Type B pancreatic cell (in vitro differentiated cells): ENCODE data around the gene LRRC3B. TPM values are rescaled to one million over a fixed set of nuclear protein-coding genes. Genes with fewer than 3 reads are reported as not detected.

Source experiments
- DNase-seq: peaks from one replicate; pipeline ENCODE4 v3.0.0; 2021; ENCODE audit warnings: mixed read lengths; ENCODE audit not compliant: unreplicated experiment; ENCODE audit errors: extremely low spot score
- H3K27ac Mint-ChIP-seq: 2 replicates; pipeline ENCODE4 v1.8.0; 2021; ENCODE audit warnings: mild to moderate bottlenecking, mixed read lengths
- H3K27me3 Mint-ChIP-seq: 2 replicates; pipeline ENCODE4 v1.8.0; 2021; ENCODE audit warnings: mixed read lengths
- H3K36me3 Mint-ChIP-seq: 2 replicates; pipeline ENCODE4 v1.8.0; 2021; ENCODE audit warnings: mixed read lengths
- H3K4me1 Mint-ChIP-seq: one replicate; pipeline ENCODE4 v1.8.0; 2021; ENCODE audit warnings: mixed read lengths; ENCODE audit not compliant: unreplicated experiment
- H3K4me3 Mint-ChIP-seq: 2 replicates; pipeline ENCODE4 v1.8.0; 2021; ENCODE audit warnings: mild to moderate bottlenecking, mixed read lengths
- H3K9me3 Mint-ChIP-seq: 2 replicates; pipeline ENCODE4 v1.8.0; 2021; ENCODE audit warnings: mixed read lengths
- total RNA-seq: library from RNA; stranded (reverse); gene quantifications from 2 replicates; pipeline ENCODE4 v1.2.1, GENCODE V29; 2021; ENCODE audit warnings: low replicate concordance
- TF ChIP-seq, protein P1 (sequence below): fragments of 200-600 bp; sonication (generic); conservative IDR thresholded peaks from 2 replicates; pipeline ENCODE4 v1.5.0; 2021; ENCODE audit warnings: antibody characterized with exemption, mild to moderate bottlenecking

Gene LRRC3B
- total RNA-seq, 1 donor from 2014 or later: 4.4 TPM

DNA sequence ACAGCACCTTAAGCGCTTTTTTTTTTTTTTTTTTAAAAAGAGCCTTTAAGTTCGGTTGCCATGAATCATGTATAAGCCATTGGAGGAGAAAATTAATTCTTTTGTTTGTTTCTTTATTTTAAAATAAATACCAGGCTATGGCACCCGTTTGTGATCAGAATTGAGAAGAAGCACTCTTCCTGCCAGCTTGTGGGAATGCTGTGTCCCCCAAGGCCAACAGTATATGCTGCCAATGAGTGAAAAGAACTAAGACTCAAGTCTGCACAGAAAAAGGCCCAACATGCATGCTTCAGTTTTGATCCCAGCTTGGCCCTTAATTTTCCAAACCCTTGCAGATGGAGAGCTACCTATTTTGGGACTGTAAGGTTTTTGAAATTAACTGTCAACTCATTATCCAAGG is 90.5 kb downstream of the LRRC3B start:
- no peak for DNase-seq
- TF ChIP-seq, protein P1, sequence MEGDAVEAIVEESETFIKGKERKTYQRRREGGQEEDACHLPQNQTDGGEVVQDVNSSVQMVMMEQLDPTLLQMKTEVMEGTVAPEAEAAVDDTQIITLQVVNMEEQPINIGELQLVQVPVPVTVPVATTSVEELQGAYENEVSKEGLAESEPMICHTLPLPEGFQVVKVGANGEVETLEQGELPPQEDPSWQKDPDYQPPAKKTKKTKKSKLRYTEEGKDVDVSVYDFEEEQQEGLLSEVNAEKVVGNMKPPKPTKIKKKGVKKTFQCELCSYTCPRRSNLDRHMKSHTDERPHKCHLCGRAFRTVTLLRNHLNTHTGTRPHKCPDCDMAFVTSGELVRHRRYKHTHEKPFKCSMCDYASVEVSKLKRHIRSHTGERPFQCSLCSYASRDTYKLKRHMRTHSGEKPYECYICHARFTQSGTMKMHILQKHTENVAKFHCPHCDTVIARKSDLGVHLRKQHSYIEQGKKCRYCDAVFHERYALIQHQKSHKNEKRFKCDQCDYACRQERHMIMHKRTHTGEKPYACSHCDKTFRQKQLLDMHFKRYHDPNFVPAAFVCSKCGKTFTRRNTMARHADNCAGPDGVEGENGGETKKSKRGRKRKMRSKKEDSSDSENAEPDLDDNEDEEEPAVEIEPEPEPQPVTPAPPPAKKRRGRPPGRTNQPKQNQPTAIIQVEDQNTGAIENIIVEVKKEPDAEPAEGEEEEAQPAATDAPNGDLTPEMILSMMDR: no peak
- Mint-ChIP-seq H3K36me3 (no peaks in the 10 kb centered on the region), H3K27ac (no peak overlapping the region), H3K9me3 (peaks cover 4% of the 10 kb centered on the region), H3K4me1 (no peaks in the 10 kb centered on the region), H3K27me3 (no peaks in the 10 kb centered on the region), H3K4me3 (no peak overlapping the region)

DNA sequence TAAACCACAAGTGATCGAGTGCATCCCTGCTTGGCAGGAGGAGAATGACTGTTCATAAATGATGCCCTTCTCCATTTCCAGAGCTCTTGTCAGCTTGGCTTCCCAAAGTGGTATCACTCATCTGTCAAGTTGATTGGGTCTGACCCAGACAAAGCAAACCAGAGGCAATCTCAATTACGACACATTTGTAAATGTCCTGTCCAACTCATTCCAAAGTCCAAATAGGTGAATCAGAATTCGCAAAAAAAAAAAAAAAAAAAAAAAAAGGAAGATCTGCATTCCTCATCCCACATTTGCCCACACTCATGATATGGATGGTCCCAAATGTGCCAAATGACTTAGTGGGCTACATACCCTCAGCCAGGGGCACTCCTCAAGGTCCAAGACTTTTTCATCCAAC is 91.9 kb downstream of the LRRC3B start:
- Mint-ChIP-seq H3K36me3 (no peaks in the 10 kb centered on the region), H3K27ac (no peak overlapping the region), H3K4me3 (no peak overlapping the region), H3K9me3 (peaks cover 4% of the 10 kb centered on the region), H3K27me3 (no peaks in the 10 kb centered on the region), H3K4me1 (peaks cover 3% of the 10 kb centered on the region)
- DNase-seq: no peak
- TF ChIP-seq, protein P1: no peak

DNA sequence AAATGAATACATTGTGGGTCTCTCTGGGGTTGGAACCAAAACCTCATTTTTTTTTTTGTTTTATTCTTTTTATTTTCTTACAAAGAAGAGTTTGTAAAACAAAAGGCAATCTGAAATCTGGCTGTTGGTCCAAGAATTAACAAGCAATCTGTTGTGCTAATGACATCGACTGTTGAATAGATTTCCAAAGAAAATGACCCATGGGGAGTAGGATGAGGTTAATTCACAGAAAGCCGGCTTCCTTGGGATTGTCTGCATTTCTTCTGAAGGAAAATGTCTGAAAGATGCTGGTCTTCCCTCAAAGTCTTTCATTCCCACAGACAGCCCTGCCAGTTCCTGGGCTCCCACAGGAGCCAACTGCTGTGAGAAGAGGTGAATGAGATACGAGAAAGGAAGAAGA is 92.9 kb downstream of the LRRC3B start:
- Mint-ChIP-seq H3K9me3 (peaks cover 4% of the 10 kb centered on the region), H3K27me3 (no peaks in the 10 kb centered on the region), H3K4me3 (no peak overlapping the region), H3K4me1 (peaks cover 3% of the 10 kb centered on the region), H3K36me3 (no peaks in the 10 kb centered on the region), H3K27ac (no peak overlapping the region)
- no peak for DNase-seq
- TF ChIP-seq, protein P1: no peak

DNA sequence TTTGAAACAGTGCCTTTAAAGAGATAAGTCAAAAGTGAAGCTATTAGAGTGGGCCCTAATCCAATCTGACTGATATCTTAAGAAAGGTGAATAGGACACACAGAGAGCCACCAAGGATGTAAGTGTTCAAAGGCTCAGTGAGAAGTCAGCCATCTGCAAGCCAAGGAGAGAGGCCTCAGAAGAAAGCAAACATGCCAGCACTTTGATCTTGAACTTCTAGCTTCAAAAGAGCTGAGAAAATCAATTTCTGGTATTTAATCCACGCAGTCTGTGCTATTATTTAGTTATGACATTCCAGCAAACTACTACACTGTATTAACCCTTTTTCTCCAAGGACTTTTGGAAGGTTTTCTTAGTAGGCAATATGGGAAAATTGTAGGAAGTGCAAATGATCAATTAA is 95.7 kb downstream of the LRRC3B start:
- H3K27ac Mint-ChIP-seq: no peak overlapping the region
- H3K4me3 Mint-ChIP-seq: no peak overlapping the region
- peaks cover 3% of the 10 kb centered on the region for H3K4me1 Mint-ChIP-seq
- H3K9me3 Mint-ChIP-seq: peaks cover 4% of the 10 kb centered on the region
- TF ChIP-seq, protein P1: no peak
- H3K36me3 Mint-ChIP-seq: no peaks in the 10 kb centered on the region
- no peak for DNase-seq
- no peaks in the 10 kb centered on the region for H3K27me3 Mint-ChIP-seq

DNA sequence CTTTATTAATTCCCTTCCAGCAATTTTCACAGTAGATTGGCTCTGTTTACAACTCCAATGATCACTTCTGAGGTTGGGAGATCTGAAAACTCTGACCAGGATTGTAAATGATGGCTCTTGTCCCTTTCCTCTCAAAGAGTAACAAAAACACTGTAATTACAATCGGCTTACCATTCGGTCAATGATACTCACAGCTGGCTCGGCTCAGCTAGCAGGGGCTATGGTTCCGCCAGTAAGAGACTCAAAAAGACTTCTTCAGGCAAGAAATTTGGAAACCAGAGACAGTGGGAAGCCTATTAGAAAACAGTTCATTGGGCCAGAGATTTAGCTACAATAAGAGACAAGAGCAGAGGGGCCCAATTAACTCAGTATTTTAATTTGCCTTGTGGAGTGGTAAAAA is 96.6 kb downstream of the LRRC3B start:
- no peaks in the 10 kb centered on the region for H3K36me3 Mint-ChIP-seq
- H3K9me3 Mint-ChIP-seq: peaks cover 4% of the 10 kb centered on the region
- H3K4me3 Mint-ChIP-seq: no peak overlapping the region
- peaks cover 3% of the 10 kb centered on the region for H3K4me1 Mint-ChIP-seq
- no peak for DNase-seq
- TF ChIP-seq, protein P1: no peak
- H3K27ac Mint-ChIP-seq: no peak overlapping the region
- H3K27me3 Mint-ChIP-seq: no peaks in the 10 kb centered on the region

DNA sequence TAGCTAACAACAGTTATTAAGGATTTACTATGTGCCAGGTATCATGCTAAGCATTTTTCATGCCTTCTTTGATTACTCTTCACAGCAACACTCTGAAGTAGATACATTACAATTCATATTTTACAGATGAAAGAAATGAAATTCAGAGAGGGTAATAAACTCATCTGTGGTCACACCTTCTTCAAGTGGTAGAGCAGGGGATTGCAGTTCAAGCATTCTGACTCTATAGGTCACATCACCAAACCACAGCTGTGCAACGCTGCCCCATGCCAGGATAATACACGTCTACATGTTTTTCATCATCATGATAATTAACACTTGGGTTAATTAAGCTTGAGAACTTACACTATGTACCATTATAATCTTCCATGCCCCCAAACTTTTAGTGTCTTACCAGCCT is 98.5 kb downstream of the LRRC3B start:
- TF ChIP-seq, protein P1: peak; percentile 35
- Mint-ChIP-seq H3K36me3 (no peaks in the 10 kb centered on the region), H3K9me3 (peaks cover 4% of the 10 kb centered on the region), H3K4me3 (no peak overlapping the region), H3K27me3 (no peaks in the 10 kb centered on the region), H3K27ac (no peak overlapping the region), H3K4me1 (peaks cover 3% of the 10 kb centered on the region)
- no peak for DNase-seq
